Nephron (organoid): ENCODE results near the gene B4GALT1.

Experiments used
- H3K27ac Mint-ChIP-seq, 3 experiments: 2 replicates each; pipeline ENCODE4 v1.8.0; 2020; ENCODE audit warnings: mixed read lengths in 3 of 3, mild to moderate bottlenecking in 2 of 3, moderate library complexity in 1 of 3
- H3K27me3 Mint-ChIP-seq: 2 replicates; pipeline ENCODE4 v1.8.0; 2021; ENCODE audit warnings: low read depth, mild to moderate bottlenecking, moderate library complexity, mixed read lengths
- H3K36me3 Mint-ChIP-seq: 2 replicates; pipeline ENCODE4 v1.8.0; 2020; ENCODE audit warnings: low read depth, mixed read lengths
- H3K4me1 Mint-ChIP-seq: 2 replicates; pipeline ENCODE4 v1.8.0; 2020; ENCODE audit warnings: mixed read lengths
- H3K4me3 Mint-ChIP-seq, 3 experiments: 2 replicates each; pipeline ENCODE4 v1.8.0; 2020; ENCODE audit warnings: mild to moderate bottlenecking in 3 of 3, mixed read lengths in 3 of 3, moderate library complexity in 2 of 3
- H3K9me3 Mint-ChIP-seq: 2 replicates; pipeline ENCODE4 v1.8.0; 2020; ENCODE audit warnings: mixed read lengths
- CTCF ChIP-seq, 3 experiments: fragments of 200-600 bp; sonication (generic); IDR thresholded peaks; one replicate each; pipeline ENCODE4 v1.5.0; 2021; ENCODE audit warnings: antibody characterized with exemption in 3 of 3; ENCODE audit not compliant: unreplicated experiment in 3 of 3

B4GALT1 gene

GRCh38 chr9:33192493-33193255, 25.5 kb upstream of the B4GALT1 start:
- TF ChIP-seq CTCF (IDR thresholded peaks at IDR 0.05; ENCODE audit: unreplicated experiment in 3 of 3), result no peak
- Mint-ChIP-seq H3K4me1 (peaks cover 59% of the 10 kb centered on the region), H3K27me3 (no peaks in the 10 kb centered on the region), H3K4me3 (no peak overlapping the region), H3K9me3 (no peaks in the 10 kb centered on the region), H3K36me3 (no peaks in the 10 kb centered on the region), H3K27ac (peak overlapping the region; percentile 19 to 83 (median 74))

GRCh38 chr9:33190021-33190705, 23.0 kb upstream of the B4GALT1 start:
- Mint-ChIP-seq H3K27me3 (no peaks in the 10 kb centered on the region), H3K9me3 (no peaks in the 10 kb centered on the region), H3K27ac (peak overlapping the region in 2 of 3 experiments; percentile 86 to 95), H3K4me3 (no peak overlapping the region), H3K36me3 (no peaks in the 10 kb centered on the region), H3K4me1 (peaks cover 71% of the 10 kb centered on the region)
- no peak for TF ChIP-seq CTCF (IDR thresholded peaks at IDR 0.05; ENCODE audit: unreplicated experiment in 3 of 3)

- Mint-ChIP-seq H3K27me3 (no peaks in the 10 kb centered on the region), H3K9me3 (no peaks in the 10 kb centered on the region), H3K36me3 (no peaks in the 10 kb centered on the region), H3K4me3 (peak overlapping the region in 1 of 3 experiments; percentile 33), H3K4me1 (peaks cover 73% of the 10 kb centered on the region), H3K27ac (peak overlapping the region; percentile 35 to 95 (median 86))
- no peak for TF ChIP-seq CTCF (IDR thresholded peaks at IDR 0.05; ENCODE audit: unreplicated experiment in 3 of 3)
These were observed 22.2 kb upstream of the B4GALT1 start for GRCh38 chr9:33189331-33189791.

- Mint-ChIP-seq H3K27me3 (no peaks in the 10 kb centered on the region), H3K4me1 (peaks cover 74% of the 10 kb centered on the region)
These were observed 21.6 kb upstream of the B4GALT1 start for GRCh38 chr9:33188711-33189110.

GRCh38 chr9:33187519-33188218, 20.5 kb upstream of the B4GALT1 start:
- Mint-ChIP-seq H3K36me3 (no peaks in the 10 kb centered on the region), H3K4me1 (peaks cover 63% of the 10 kb centered on the region), H3K27me3 (no peaks in the 10 kb centered on the region), H3K4me3 (peak overlapping the region in 1 of 3 experiments; percentile 16), H3K27ac (peak overlapping the region; percentile 35 to 95 (median 85)), H3K9me3 (no peaks in the 10 kb centered on the region)
- TF ChIP-seq CTCF (IDR thresholded peaks at IDR 0.05; ENCODE audit: unreplicated experiment in 3 of 3), result no peak

More at GRCh38 chr9:33188711-33189110, 21.6 kb upstream of the B4GALT1 start:
- Mint-ChIP-seq H3K4me3 (peak overlapping the region in 1 of 3 experiments; percentile 56), H3K36me3 (no peaks in the 10 kb centered on the region), H3K27ac (peak overlapping the region; percentile 35 to 95 (median 86)), H3K9me3 (no peaks in the 10 kb centered on the region)
- TF ChIP-seq CTCF (IDR thresholded peaks at IDR 0.05; ENCODE audit: unreplicated experiment in 3 of 3), result no peak
